ENCODE measurements around the gene OR4E1. TPM values are rescaled to one million over a fixed set of nuclear protein-coding genes. Genes with fewer than 3 reads are reported as not detected.
"Not testable (repeated sequence)": the region's sequence is repeated elsewhere in the genome, so short reads cannot be mapped to it uniquely, and the experiment has no call there.

Gene OR4E1
- total RNA-seq, 2 donors from 2014 or later: not detected

DNA sequence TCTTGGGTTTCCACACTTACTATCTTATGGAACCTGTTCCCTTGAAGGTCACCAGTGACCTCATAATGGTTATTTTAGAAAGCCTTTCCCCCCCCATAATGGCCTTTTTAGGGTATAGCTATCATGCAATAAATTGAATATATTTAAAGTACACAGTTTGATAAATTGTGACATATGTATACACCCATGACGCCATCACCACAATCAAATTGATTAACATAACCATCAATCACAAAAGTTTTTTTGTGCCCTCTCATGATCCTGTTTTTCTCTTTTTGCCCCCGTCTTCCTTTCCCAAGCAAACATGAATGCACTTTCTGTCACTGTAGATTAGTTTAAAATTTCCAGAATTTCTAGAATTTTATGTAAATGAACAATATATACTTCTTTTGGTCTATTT lies 28.7 kb upstream of the OR4E1 start:
- TF ChIP-seq, protein P1, sequence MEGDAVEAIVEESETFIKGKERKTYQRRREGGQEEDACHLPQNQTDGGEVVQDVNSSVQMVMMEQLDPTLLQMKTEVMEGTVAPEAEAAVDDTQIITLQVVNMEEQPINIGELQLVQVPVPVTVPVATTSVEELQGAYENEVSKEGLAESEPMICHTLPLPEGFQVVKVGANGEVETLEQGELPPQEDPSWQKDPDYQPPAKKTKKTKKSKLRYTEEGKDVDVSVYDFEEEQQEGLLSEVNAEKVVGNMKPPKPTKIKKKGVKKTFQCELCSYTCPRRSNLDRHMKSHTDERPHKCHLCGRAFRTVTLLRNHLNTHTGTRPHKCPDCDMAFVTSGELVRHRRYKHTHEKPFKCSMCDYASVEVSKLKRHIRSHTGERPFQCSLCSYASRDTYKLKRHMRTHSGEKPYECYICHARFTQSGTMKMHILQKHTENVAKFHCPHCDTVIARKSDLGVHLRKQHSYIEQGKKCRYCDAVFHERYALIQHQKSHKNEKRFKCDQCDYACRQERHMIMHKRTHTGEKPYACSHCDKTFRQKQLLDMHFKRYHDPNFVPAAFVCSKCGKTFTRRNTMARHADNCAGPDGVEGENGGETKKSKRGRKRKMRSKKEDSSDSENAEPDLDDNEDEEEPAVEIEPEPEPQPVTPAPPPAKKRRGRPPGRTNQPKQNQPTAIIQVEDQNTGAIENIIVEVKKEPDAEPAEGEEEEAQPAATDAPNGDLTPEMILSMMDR (IDR thresholded peaks at IDR 0.05): no peak
- no peak for TF ChIP-seq POLR2A (IDR thresholded peaks at IDR 0.05)
- H3K27ac ChIP-seq: no peak overlapping the region
- H3K27me3 ChIP-seq: no peaks in the 10 kb centered on the region
- H3K4me3 ChIP-seq: no peak overlapping the region
- no peaks in the 10 kb centered on the region for H3K36me3 ChIP-seq (replicated peaks in 1 of 2; ENCODE audit: insufficient read depth in 1 of 2, low read depth in 2 of 2)
- peaks cover 0 to 7% (median 0%) of the 10 kb centered on the region in 3 donors for H3K9me3 ChIP-seq
- DNase-seq (no peak), ATAC-seq (no peak)
- intact Hi-C loops (cut with DNase I): no loop called here
- 46 to 61% methylated on average over 2 of the region's 2 CpGs for WGBS, 2 donors
- H3K4me1 ChIP-seq: no peaks in the 10 kb centered on the region

DNA sequence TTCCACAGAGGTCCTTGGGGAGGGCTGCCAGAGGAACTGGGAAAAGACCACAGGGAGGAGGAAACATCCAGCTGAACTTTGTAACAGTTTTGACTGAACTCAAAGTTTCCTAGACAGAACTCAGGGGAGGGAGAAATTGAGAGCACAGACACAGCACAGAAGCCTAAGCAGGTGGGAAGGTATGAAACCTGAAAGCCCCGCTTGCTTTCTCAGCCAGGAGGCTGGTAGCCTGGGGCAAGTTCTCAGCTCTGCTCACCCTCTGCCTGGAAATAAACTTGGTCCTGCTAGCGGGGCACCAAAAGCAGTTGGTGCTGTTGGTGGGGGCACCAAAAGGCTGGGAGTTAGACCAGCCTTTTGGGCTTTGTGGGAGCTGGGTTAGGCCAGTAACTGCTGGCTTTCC lies 25.9 kb upstream of the OR4E1 start:
- no peak for ATAC-seq
- Histone ChIP-seq H3K36me3 (replicated peaks in 1 of 2; ENCODE audit: insufficient read depth in 1 of 2, low read depth in 2 of 2) (no peaks in the 10 kb centered on the region), H3K4me1 (no peaks in the 10 kb centered on the region), H3K9me3 (no peaks in the 10 kb centered on the region), H3K4me3 (no peak overlapping the region), H3K27me3 (no peaks in the 10 kb centered on the region), H3K27ac (no peak overlapping the region)
- WGBS, 2 donors: 79 to 100% methylated on average over 1 to 2 of the region's 2 CpGs
- intact Hi-C loops (cut with DNase I): no loop called here
- TF ChIP-seq, protein P1 (IDR thresholded peaks at IDR 0.05): no peak
- no peak for TF ChIP-seq POLR2A (IDR thresholded peaks at IDR 0.05)
- no peak for DNase-seq

DNA sequence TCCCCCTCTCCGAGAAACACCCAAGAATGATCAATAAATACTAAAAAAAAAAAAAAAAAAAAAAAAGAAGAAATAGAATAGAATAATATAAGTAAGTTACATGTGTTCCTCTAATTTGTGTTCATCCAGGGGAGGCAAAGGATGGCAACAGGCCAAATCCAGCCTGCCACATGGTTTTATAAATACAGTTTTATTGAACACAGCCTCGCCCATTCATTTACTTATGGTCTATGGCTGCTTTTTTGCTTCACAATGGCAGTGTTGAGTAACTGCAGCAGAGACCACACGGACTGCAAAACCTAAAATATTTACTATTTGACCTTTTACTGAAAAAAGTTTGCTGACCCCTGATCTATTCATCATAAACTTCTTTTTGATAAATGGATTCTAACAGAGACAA lies 24.9 kb upstream of the OR4E1 start:
- ATAC-seq; H3K27me3 ChIP-seq; intact Hi-C loops (cut with DNase I); H3K4me1 ChIP-seq; H3K4me3 ChIP-seq; DNase-seq; H3K36me3 ChIP-seq (replicated peaks in 1 of 2; ENCODE audit: insufficient read depth in 1 of 2, low read depth in 2 of 2); H3K9me3 ChIP-seq; H3K27ac ChIP-seq: not testable (repeated sequence)
- WGBS, 2 donors: 33 to 36% methylated on average over 2 to 3 of the region's 3 CpGs

DNA sequence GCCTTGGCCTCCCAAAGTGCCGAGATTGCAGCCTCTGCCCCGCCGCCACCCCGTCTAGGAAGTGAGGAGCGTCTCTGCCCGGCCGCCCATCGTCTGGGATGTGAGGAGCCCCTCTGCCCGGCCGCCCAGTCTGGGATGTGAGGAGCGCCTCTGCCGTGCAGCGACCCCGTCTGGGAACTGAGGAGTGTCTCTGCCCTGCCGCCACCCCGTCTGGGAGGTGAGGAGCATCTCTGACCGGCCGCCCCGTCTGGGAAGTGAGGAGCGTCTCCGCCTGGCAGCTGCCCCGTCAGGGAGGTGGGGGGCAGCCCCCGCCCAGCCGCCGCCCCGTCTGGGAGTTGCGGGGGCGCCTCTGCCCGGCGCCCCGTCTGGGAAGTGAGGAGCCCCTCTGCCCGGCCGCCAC lies 24.0 kb upstream of the OR4E1 start:
- H3K9me3 ChIP-seq; ATAC-seq; H3K27ac ChIP-seq; H3K27me3 ChIP-seq; H3K4me3 ChIP-seq; H3K4me1 ChIP-seq; DNase-seq; H3K36me3 ChIP-seq (replicated peaks in 1 of 2; ENCODE audit: insufficient read depth in 1 of 2, low read depth in 2 of 2); intact Hi-C loops (cut with DNase I): not testable (repeated sequence)
- WGBS, 2 donors: 91 to 92% methylated on average over 7 to 32 of the region's 33 CpGs

DNA sequence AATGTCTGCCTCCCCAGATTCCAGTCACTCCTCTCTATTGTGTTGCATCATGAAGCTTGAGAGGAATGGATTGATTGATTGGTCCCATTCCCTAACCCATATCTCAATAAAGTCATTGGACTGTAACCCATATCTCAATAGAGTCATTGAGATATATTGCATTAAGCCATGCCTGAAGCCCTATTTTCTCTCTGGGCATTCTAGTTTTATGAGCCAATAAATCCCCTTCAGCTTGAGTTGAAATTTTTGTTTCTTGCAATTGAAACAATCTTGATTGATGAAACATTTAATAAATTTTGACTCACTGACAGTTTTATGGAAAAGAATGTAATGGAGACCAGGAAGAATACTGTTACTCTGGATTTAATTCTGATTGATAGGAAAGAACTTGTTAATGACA lies 20.8 kb upstream of the OR4E1 start:
- no peaks in the 10 kb centered on the region for H3K27me3 ChIP-seq
- no peak for DNase-seq
- H3K9me3 ChIP-seq: no peaks in the 10 kb centered on the region
- intact Hi-C loops (cut with DNase I): no loop called here
- no peak for ATAC-seq
- H3K4me3 ChIP-seq: no peak overlapping the region
- no peaks in the 10 kb centered on the region for H3K4me1 ChIP-seq
- H3K36me3 ChIP-seq (replicated peaks in 1 of 2; ENCODE audit: insufficient read depth in 1 of 2, low read depth in 2 of 2): no peaks in the 10 kb centered on the region
- H3K27ac ChIP-seq: no peak overlapping the region
- TF ChIP-seq, protein P1 (IDR thresholded peaks at IDR 0.05): no peak
- TF ChIP-seq POLR2A (IDR thresholded peaks at IDR 0.05): no peak

DNA sequence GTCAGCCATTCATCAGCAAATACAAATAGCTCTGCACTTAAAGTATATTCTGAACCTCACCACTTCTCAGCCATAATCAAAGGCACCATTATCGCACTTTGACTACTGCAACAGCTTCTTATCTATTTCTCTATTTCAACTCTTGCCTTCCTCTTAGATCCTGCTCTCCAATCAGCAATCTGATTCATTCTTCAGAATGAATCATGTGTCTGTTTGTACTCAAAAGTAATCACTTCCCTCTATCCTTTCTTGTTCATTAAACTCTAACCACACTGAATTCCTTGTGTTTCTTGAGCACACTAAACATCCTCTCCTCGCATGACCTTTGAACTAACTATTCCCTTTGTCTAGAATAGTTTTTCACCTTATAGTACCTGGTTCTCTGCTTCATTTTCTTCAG lies 12.8 kb upstream of the OR4E1 start:
- Histone ChIP-seq H3K4me1 (no peaks in the 10 kb centered on the region), H3K36me3 (replicated peaks in 1 of 2; ENCODE audit: insufficient read depth in 1 of 2, low read depth in 2 of 2) (no peaks in the 10 kb centered on the region), H3K27me3 (no peaks in the 10 kb centered on the region), H3K9me3 (no peaks in the 10 kb centered on the region), H3K4me3 (no peak overlapping the region), H3K27ac (no peak overlapping the region)
- TF ChIP-seq, protein P1 (IDR thresholded peaks at IDR 0.05): no peak
- no peak for TF ChIP-seq POLR2A (IDR thresholded peaks at IDR 0.05)
- DNase-seq (no peak), ATAC-seq (no peak)
- intact Hi-C loops (cut with DNase I): no loop called here
- WGBS, 2 donors: 56 to 62% methylated on average over 2 of the region's 2 CpGs
